Brain microvascular endothelial cell (primary cell): ENCODE measurements around the gene MOAP1.

ENCODE experiments used
- DNase-seq: peaks from one replicate; pipeline ENCODE4 v3.0.0-alpha.2; 2020
- H3K27ac ChIP-seq: fragments of 250-450 bp; sonication (Bioruptor Pico); 2 replicates; pipeline ENCODE4 v1.5.1; 2020; ENCODE audit warnings: mild to moderate bottlenecking, moderate library complexity
- H3K27me3 ChIP-seq: fragments of 250-450 bp; sonication (Bioruptor Pico); replicated peaks from 2 replicates; pipeline ENCODE4 v1.5.1; 2020; ENCODE audit warnings: mild to moderate bottlenecking
- H3K36me3 ChIP-seq: fragments of 250-450 bp; sonication (Bioruptor Pico); replicated peaks from 2 replicates; pipeline ENCODE4 v1.5.1; 2020; ENCODE audit warnings: mild to moderate bottlenecking
- H3K4me3 ChIP-seq: 2 replicates; pipeline ENCODE4 v1.5.1; 2011; ENCODE audit warnings: low read depth, mild to moderate bottlenecking, control low read depth, low read length, moderate library complexity
- in situ Hi-C: cut with HindIII; loops from 2 replicates; pipeline ENCODE4 v1.10.0; 2017; ENCODE audit warnings: low sequenced_read_pairs, low pct_ligation_motif_present
- TF ChIP-seq, protein P1 (sequence below): IDR thresholded peaks from 2 replicates; pipeline ENCODE4 v1.5.1; 2011; ENCODE audit warnings: low read depth, mild to moderate bottlenecking, moderate library complexity, low read length, control low read depth, inconsistent platforms; ENCODE audit errors: missing control alignments

Gene MOAP1

DNA sequence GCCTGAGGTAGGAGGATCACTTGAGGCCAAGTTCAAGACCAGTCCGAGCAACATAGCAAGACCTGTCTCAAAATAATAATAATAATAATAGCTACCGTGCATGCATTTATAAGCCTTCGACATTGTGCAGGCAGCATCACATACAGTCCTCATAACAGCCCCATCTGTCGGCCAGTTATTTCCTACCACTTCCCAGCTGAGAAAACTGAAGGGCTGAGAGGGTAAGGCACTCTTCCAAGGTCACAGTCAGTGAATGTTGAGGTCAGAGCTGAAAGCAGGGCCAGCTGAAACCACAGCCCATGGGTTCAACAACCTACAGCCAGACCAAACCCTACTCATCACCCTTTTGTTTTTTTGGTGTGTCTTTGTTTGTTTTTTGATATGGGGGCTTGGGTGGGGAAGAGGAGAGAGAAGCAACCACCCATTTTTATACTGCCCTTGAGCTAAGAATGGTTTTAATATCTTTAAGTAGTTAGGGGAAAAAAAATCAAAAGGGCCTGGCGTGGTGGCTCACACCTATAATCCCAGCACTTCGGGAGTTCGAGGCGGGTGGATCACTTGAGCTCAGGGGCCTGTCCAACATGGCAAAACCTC is 52.1 kb downstream of the MOAP1 start:
- Histone ChIP-seq H3K27ac (no peak overlapping the region), H3K36me3 (no peaks in the 10 kb centered on the region), H3K4me3 (no peak overlapping the region), H3K27me3 (no peaks in the 10 kb centered on the region)
- in situ Hi-C loops, result loop anchor here (25.0 kb wide), 1 partner anchor 195 kb away; no protein-coding TSS in a partner anchor
- TF ChIP-seq, protein P1, sequence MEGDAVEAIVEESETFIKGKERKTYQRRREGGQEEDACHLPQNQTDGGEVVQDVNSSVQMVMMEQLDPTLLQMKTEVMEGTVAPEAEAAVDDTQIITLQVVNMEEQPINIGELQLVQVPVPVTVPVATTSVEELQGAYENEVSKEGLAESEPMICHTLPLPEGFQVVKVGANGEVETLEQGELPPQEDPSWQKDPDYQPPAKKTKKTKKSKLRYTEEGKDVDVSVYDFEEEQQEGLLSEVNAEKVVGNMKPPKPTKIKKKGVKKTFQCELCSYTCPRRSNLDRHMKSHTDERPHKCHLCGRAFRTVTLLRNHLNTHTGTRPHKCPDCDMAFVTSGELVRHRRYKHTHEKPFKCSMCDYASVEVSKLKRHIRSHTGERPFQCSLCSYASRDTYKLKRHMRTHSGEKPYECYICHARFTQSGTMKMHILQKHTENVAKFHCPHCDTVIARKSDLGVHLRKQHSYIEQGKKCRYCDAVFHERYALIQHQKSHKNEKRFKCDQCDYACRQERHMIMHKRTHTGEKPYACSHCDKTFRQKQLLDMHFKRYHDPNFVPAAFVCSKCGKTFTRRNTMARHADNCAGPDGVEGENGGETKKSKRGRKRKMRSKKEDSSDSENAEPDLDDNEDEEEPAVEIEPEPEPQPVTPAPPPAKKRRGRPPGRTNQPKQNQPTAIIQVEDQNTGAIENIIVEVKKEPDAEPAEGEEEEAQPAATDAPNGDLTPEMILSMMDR, result peak; percentile 79
- peak; percentile 54 for DNase-seq
